GM13976 (cell line): ENCODE data around the gene RUNX2.

Experiments
- DNase-seq: peaks from one replicate; pipeline ENCODE4 v3.0.0; 2012; ENCODE audit warnings: low spot score
- in situ Hi-C: fragments of 300-500 bp; cut with MboI; formaldehyde crosslinking; loops from one replicate; pipeline ENCODE4 v1.12.0; 2022; ENCODE audit warnings: low sequenced_read_pairs, mixed read lengths, inconsistent platforms; ENCODE audit not compliant: unreplicated experiment
- TF ChIP-seq, protein P1 (sequence below): IDR thresholded peaks from 2 replicates; pipeline ENCODE4 v1.5.1; 2012; ENCODE audit warnings: borderline replicate concordance, mild to moderate bottlenecking; ENCODE audit not compliant: insufficient read depth; ENCODE audit errors: extremely low read depth, missing control alignments, control extremely low read depth

Gene RUNX2

DNA sequence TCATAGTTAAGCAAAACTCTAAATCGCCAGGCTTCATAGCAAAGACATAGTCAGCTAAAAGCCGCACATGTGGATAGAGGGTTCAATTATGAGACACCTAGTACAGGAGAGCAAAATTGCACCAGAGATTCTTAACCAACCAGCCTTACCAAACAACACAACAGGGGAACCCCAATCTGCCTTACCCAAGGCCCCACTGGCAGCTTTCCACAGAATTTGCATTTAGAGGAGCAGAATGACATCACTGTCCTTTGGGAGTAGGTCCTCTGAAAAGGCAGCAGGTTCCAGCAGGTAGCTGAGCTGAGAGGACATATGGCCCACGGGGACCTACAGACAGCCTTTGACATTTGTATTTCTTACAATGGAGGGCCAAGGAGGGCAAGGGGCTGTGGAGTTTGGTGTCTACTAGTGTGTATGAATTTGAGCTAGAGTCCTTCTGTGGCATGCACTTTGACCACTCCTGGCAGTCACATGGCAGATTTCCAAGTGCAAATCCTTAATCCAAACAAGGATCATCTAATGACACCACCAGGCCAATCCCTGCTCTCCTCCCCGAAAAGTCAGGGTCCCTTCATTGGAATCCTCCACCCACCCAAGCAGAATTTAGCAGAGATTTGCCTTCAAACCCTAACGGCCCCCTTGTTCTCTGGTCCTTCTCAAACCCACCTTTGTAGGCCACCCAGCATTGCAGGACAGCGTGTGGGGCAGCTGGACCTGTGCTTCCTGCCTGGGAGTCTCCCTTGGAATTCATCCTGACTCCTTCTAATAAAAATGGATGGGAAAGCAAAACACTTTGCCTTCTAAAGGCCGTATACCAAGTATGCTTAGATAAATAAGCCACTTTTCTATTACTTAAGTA lies 220.8 kb downstream of the RUNX2 start:
- TF ChIP-seq, protein P1, sequence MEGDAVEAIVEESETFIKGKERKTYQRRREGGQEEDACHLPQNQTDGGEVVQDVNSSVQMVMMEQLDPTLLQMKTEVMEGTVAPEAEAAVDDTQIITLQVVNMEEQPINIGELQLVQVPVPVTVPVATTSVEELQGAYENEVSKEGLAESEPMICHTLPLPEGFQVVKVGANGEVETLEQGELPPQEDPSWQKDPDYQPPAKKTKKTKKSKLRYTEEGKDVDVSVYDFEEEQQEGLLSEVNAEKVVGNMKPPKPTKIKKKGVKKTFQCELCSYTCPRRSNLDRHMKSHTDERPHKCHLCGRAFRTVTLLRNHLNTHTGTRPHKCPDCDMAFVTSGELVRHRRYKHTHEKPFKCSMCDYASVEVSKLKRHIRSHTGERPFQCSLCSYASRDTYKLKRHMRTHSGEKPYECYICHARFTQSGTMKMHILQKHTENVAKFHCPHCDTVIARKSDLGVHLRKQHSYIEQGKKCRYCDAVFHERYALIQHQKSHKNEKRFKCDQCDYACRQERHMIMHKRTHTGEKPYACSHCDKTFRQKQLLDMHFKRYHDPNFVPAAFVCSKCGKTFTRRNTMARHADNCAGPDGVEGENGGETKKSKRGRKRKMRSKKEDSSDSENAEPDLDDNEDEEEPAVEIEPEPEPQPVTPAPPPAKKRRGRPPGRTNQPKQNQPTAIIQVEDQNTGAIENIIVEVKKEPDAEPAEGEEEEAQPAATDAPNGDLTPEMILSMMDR, result no peak
- in situ Hi-C loops, result no loop called here
- DNase-seq, result peak; percentile 45

DNA sequence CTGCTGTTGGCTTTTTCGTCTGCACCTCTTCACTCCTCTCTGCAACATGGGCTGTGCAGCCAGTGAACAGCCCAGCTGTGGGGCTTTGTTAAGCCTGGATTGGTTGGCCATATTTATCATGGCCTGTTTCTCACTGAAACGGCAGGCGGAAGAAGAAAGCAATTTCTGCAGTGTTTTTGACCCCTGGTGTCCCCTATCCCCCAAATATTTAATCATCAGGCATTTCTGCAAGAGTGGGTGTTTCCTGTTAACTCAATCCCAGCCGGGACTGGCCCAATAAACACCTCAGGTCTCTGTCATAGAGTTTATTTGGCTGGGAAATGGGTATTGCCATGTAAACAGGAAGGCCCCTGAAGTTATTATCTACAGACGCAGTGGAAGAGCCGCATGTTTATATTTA lies 224.4 kb downstream of the RUNX2 start:
- no peak for DNase-seq
- in situ Hi-C loops, result no loop called here
- TF ChIP-seq, protein P1, result no peak

DNA sequence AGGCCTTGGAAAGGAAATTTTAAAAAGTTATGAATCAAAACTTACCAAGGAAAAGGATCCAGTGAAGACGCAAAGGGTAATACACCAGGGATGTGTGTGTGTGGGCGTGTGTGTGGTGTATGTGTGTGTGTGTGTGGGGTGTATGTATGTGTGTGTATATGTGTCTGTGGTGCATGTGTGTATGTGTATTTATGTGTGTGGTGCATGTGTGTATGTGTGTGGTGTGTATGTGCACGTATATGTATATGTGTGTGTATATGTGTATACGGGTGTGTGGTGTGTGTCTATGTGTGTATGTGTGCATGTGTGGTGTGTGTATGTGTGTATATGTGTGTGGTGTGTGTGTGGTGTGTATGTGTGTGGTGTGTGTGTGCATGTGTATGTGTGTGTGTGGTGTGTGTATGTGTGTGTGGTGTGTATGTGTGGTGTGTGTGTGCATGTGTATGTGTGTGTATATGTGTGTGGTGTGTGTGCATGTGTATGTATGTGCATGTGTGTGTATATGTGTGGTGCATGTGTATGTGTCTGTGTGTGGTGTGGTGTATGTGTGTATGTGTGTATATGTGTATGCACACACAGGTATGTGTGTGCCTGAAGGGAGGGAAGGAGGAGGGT lies 225.7 kb downstream of the RUNX2 start:
- DNase-seq, result no peak
- TF ChIP-seq, protein P1, result no peak

DNA sequence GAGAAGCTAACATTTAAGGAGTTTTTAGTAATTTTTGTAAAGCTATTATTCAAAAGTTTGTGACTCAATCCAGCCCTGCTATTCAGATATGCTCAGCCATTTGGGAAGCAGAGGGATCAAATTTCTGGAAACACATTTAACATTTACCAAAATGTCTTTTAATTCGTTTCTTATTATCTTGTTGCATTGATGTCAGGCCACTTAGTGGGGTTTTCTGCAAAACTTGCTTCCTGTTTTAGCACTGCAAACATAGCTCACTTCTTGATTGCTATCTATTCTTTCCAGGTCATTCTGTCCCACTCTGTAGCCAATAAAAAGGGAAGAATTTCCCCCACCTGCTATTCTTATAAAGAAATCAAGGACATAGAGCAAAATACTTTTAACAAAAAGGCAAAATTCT lies 226.5 kb downstream of the RUNX2 start:
- in situ Hi-C loops, result no loop called here
- no peak for DNase-seq
- TF ChIP-seq, protein P1, result no peak

More for the DNA sequence above, 225.7 kb downstream of the RUNX2 start:
- in situ Hi-C loops, result no loop called here

DNA sequence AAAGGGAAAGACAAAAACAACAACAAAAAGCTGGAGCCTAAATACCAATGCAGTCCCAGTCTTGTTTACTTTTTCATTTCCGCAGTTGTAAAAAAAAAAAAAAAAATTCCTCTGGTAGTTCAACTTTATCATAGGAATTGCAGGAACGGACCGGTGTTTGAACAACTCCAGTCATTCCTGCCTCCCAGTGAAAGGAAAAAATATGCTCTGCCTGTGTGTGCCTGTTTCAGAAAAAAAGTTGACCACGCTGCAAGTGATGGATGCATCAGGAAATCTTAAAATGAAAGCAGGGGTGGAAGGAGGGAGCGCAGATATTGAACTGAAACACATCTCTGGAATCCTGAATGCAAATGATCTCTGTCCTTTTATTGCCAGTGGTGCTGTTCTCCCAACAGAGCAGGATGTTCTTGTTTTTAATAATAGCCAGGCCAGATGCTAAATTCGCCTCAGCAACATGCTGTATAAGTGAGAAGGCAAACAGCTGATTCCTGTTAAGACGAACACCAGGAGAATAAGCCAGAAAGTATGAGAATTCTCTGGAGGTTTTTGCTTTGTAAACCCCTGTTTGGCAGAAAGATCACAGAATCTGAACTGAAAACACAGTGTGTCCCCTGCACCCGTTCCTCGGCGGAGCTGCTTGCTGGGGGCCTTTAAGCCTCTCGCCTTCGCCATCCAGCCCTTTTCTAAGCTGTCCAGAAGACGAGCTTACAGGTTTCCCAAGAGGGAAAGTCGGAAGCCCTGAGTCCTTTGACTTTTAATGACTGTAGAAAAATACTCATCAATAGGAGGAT lies 228.0 kb downstream of the RUNX2 start:
- in situ Hi-C loops, result no loop called here
- TF ChIP-seq, protein P1, result no peak
- no peak for DNase-seq

DNA sequence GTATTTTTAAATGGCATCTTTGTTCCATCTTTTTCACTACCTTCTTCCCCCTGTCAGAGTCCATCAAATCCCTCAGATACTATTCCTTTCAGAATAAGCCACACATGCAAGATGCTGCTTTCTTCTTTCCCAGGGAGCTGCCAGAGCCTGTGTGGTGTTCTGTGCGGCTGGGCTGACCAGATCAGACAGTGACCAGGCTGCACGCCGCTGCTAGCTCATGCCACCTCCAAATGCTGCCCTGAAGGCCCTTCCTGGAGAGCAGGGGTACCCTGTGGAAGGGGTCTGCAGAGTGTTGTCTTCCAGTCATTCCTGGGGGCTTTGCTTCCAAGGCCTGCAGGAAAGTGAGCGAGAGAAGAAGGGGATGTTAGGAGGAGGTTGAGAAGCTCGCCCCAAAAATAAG lies 228.7 kb downstream of the RUNX2 start:
- DNase-seq, result no peak
- TF ChIP-seq, protein P1, result no peak
- in situ Hi-C loops, result no loop called here
